IMR-90 (cell line): Measurements from ENCODE around the gene FRS3. TPM values are rescaled to one million over a fixed set of nuclear protein-coding genes. Genes with fewer than 3 reads are reported as not detected.

Source experiments
- ATAC-seq: fragments of 200-7000 bp; cut with Tn5 transposase; 2 replicates; pipeline ENCODE4 v1.9.1; 2020; ENCODE audit warnings: low read depth, mild to moderate bottlenecking, moderate library complexity
- BruUV-seq: library from RNA; stranded (reverse); fragments of 400-500 nt; replicated peaks from 2 replicates; lab custom pipeline; 2021; lab: Mats Ljungman, UMichigan
- CTCF ChIA-PET: fragments of 300-600 bp; formaldehyde crosslinking; extraction: SDS; loops from one replicate; lab custom pipeline; 2021; ENCODE audit warnings: antibody characterized with exemption; lab: Yijun Ruan, JAX
- POLR2A ChIA-PET: fragments of 300-600 bp; sonication (Branson Sonifier 250); formaldehyde crosslinking; loops from one replicate; lab custom pipeline; 2022; ENCODE audit warnings: antibody characterized with exemption; ENCODE audit not compliant: unreplicated experiment; lab: Charles Lee
- DNase-seq: peaks from one replicate; pipeline ENCODE4 v3.0.0; 2013
- H2AFZ ChIP-seq: replicated peaks from 2 replicates; pipeline ENCODE3; 2013; ENCODE audit warnings: low read length, mild to moderate bottlenecking; ENCODE audit not compliant: poor library complexity
- H2AK5ac ChIP-seq: 2 replicates; pipeline ENCODE4 v1.6.1; 2013; ENCODE audit warnings: low read depth, low read length, inconsistent platforms
- H2AK9ac ChIP-seq: replicated peaks from 2 replicates; pipeline ENCODE3; 2013; ENCODE audit warnings: mild to moderate bottlenecking, low read depth, low read length, moderate library complexity; ENCODE audit not compliant: poor library complexity
- H2BK120ac ChIP-seq: 2 replicates; pipeline ENCODE4 v1.6.1; 2013; ENCODE audit warnings: low read depth, low read length, inconsistent platforms
- H2BK15ac ChIP-seq: 3 replicates; pipeline ENCODE4 v1.6.1; 2013; ENCODE audit warnings: low read depth, low read length, inconsistent platforms
- H2BK20ac ChIP-seq: 2 replicates; pipeline ENCODE4 v1.6.1; 2013; ENCODE audit warnings: low read depth, mild to moderate bottlenecking, inconsistent platforms, low read length, moderate library complexity
- H2BK5ac ChIP-seq: 2 replicates; pipeline ENCODE4 v1.6.1; 2013; ENCODE audit warnings: mild to moderate bottlenecking, low read depth, low read length, inconsistent platforms; ENCODE audit not compliant: poor library complexity, severe bottlenecking
- H3K14ac ChIP-seq: replicated peaks from 2 replicates; pipeline ENCODE4 v1.6.1; 2013; ENCODE audit warnings: low read depth, low read length, inconsistent platforms
- H3K18ac ChIP-seq: 2 replicates; pipeline ENCODE4 v1.6.1; 2013; ENCODE audit warnings: low read depth, low read length, control low read depth
- H3K23ac ChIP-seq: 2 replicates; pipeline ENCODE4 v1.6.1; 2013; ENCODE audit warnings: low read depth, low read length, inconsistent platforms
- H3K27ac ChIP-seq: 2 replicates; pipeline ENCODE4 v1.5.1; 2013; ENCODE audit warnings: mild to moderate bottlenecking, control low read depth, low read length; ENCODE audit not compliant: insufficient read depth
- H3K27me3 ChIP-seq: 2 replicates; pipeline ENCODE4 v1.6.1; 2013; ENCODE audit warnings: low read length; ENCODE audit not compliant: control insufficient read depth, insufficient read depth
- H3K36me3 ChIP-seq: 2 replicates; pipeline ENCODE4 v1.6.1; 2013; ENCODE audit warnings: low read length, mixed read lengths; ENCODE audit not compliant: control insufficient read depth, insufficient read depth
- H3K4ac ChIP-seq: 2 replicates; pipeline ENCODE4 v1.6.1; 2013; ENCODE audit warnings: low read depth, low read length, inconsistent platforms
- H3K4me1 ChIP-seq: 2 replicates; pipeline ENCODE4 v1.6.1; 2013; ENCODE audit warnings: low read length, mixed read lengths; ENCODE audit not compliant: control insufficient read depth, insufficient read depth
- H3K4me2 ChIP-seq: 2 replicates; pipeline ENCODE4 v1.6.1; 2013; ENCODE audit warnings: low read depth, mild to moderate bottlenecking, control low read depth, low read length, moderate library complexity
- H3K4me3 ChIP-seq: 2 replicates; pipeline ENCODE4 v1.5.1; 2013; ENCODE audit warnings: low read depth, mild to moderate bottlenecking, control low read depth, low read length, moderate library complexity; ENCODE audit not compliant: insufficient read depth
- H3K56ac ChIP-seq: 2 replicates; pipeline ENCODE4 v1.6.1; 2013; ENCODE audit warnings: low read length, inconsistent platforms; ENCODE audit not compliant: insufficient read depth; ENCODE audit errors: extremely low read depth
- H3K79me1 ChIP-seq, 2 experiments: 2 replicates each; pipeline ENCODE4 v1.6.1; 2013; ENCODE audit warnings: low read length in 2 of 2, inconsistent platforms in 1 of 2, low read depth in 1 of 2
- H3K9ac ChIP-seq: 2 replicates; pipeline ENCODE4 v1.6.1; 2013; ENCODE audit warnings: low read depth, low read length, control low read depth
- H3K9me1 ChIP-seq: 2 replicates; pipeline ENCODE4 v1.6.1; 2013; ENCODE audit warnings: low read length, inconsistent platforms; ENCODE audit not compliant: insufficient read depth
- H3K9me3 ChIP-seq: 2 replicates; pipeline ENCODE4 v1.6.1; 2013; ENCODE audit warnings: low read length; ENCODE audit not compliant: control insufficient read depth, insufficient read depth
- H4K20me1 ChIP-seq: 2 replicates; pipeline ENCODE4 v1.6.1; 2013; ENCODE audit warnings: low read length, inconsistent platforms; ENCODE audit not compliant: insufficient read depth
- H4K5ac ChIP-seq: 2 replicates; pipeline ENCODE4 v1.6.1; 2013; ENCODE audit warnings: mild to moderate bottlenecking, low read depth, low read length, control low read depth
- H4K8ac ChIP-seq, 2 experiments: 2 replicates each; pipeline ENCODE4 v1.6.1; 2013; ENCODE audit warnings: low read depth in 2 of 2, low read length in 2 of 2, control low read depth in 1 of 2, inconsistent platforms in 1 of 2
- H4K91ac ChIP-seq: 2 replicates; pipeline ENCODE4 v1.6.1; 2013; ENCODE audit warnings: low read depth, low read length, inconsistent platforms; ENCODE audit not compliant: insufficient read depth
- BHLHE40 ChIP-seq: fragments of 150-350 bp; IDR thresholded peaks from 2 replicates; pipeline ENCODE4 v1.6.1; 2016; ENCODE audit warnings: mild to moderate bottlenecking, low read depth, low read length
- CEBPB ChIP-seq: IDR thresholded peaks from 2 replicates; pipeline ENCODE4 v1.6.1; 2012; ENCODE audit warnings: low read depth, low read length, improper control_type of control experiment
- CHD1 ChIP-seq: IDR thresholded peaks from 2 replicates; pipeline ENCODE4 v1.6.1; 2012; ENCODE audit warnings: low read depth, low read length, improper control_type of control experiment
- CTCF ChIP-seq: conservative IDR thresholded peaks from 2 replicates; pipeline ENCODE4 v1.5.1; 2012; ENCODE audit warnings: mild to moderate bottlenecking, low read depth, low read length, improper control_type of control experiment
- ELK1 ChIP-seq: fragments of 150-350 bp; IDR thresholded peaks from 2 replicates; pipeline ENCODE4 v1.6.1; 2016; ENCODE audit warnings: low read depth, mild to moderate bottlenecking, low read length, moderate library complexity, borderline replicate concordance
- FOS ChIP-seq: fragments of 150-350 bp; IDR thresholded peaks from 2 replicates; pipeline ENCODE4 v1.6.1; 2016; ENCODE audit warnings: low read depth, low read length
- MAFK ChIP-seq: IDR thresholded peaks from 2 replicates; pipeline ENCODE4 v1.6.1; 2012; ENCODE audit warnings: low read depth, low read length, improper control_type of control experiment
- MAZ ChIP-seq: IDR thresholded peaks from 2 replicates; pipeline ENCODE4 v1.6.1; 2012; ENCODE audit warnings: low read depth, mild to moderate bottlenecking, low read length, improper control_type of control experiment, moderate library complexity, borderline replicate concordance
- MXI1 ChIP-seq: IDR thresholded peaks from 2 replicates; pipeline ENCODE4 v1.6.1; 2012; ENCODE audit warnings: low read depth, mild to moderate bottlenecking, low read length, moderate library complexity, borderline replicate concordance
- POLR2A ChIP-seq: IDR thresholded peaks from 2 replicates; pipeline ENCODE4 v1.6.1; 2012; ENCODE audit warnings: mild to moderate bottlenecking, low read depth, low read length
- RAD21 ChIP-seq: IDR thresholded peaks from 2 replicates; pipeline ENCODE4 v1.6.1; 2012; ENCODE audit warnings: low read length, improper control_type of control experiment
- RCOR1 ChIP-seq: IDR thresholded peaks from 2 replicates; pipeline ENCODE4 v1.6.1; 2012; ENCODE audit warnings: mild to moderate bottlenecking, low read length, improper control_type of control experiment; ENCODE audit not compliant: insufficient replicate concordance
- RFX5 ChIP-seq: IDR thresholded peaks from 2 replicates; pipeline ENCODE4 v1.8.0; 2012; ENCODE audit warnings: low read depth, mild to moderate bottlenecking, low read length, moderate library complexity
- SMC3 ChIP-seq: fragments of 150-350 bp; IDR thresholded peaks from 2 replicates; pipeline ENCODE4 v1.6.1; 2016; ENCODE audit warnings: low read depth, mild to moderate bottlenecking, antibody characterized with exemption, low read length, moderate library complexity
- WGBS, 2 experiments: methylation state at CpG; one replicate each; pipeline versions ENCODE4 v1.1.5 to v1.1.7; 2013; ENCODE audit warnings: missing lambda C conversion rate in 2 of 2; ENCODE audit not compliant: insufficient read length in 1 of 2; ENCODE audit errors: extremely low coverage in 2 of 2; 5-methylcytosine and 5-hydroxymethylcytosine counted together
- dilution Hi-C: fragments of 300-500 bp; cut with HindIII; formaldehyde crosslinking; loops from one replicate; pipeline ENCODE4 v1.14.3; 2018; ENCODE audit warnings: low sequenced_read_pairs; ENCODE audit not compliant: unreplicated experiment
- in situ Hi-C: fragments of 300-500 bp; cut with MboI; formaldehyde crosslinking; loops from 3 replicates; pipeline ENCODE4 v1.14.3; 2019; ENCODE audit warnings: low sequenced_read_pairs, inconsistent platforms, mixed read lengths
- intact Hi-C: fragments of 100-400 bp; cut with micrococcal nuclease; formaldehyde crosslinking; loops from 2 replicates; pipeline ENCODE4 v1.10.0; 2022
- polyA plus RNA-seq, 3 experiments: library from polyadenylated mRNA; depleted of rRNA; stranded (reverse); fragments of >200 nt; gene quantifications; 2 replicates each; pipeline ENCODE4 v1.2.3, GENCODE V29; 2012; ENCODE audit warnings: low replicate concordance in 1 of 3
- total RNA-seq: library from RNA; depleted of rRNA; stranded (reverse); fragments of >200 nt; gene quantifications from 2 replicates; pipeline ENCODE4 v1.2.3, GENCODE V29; 2012

The FRS3 gene
- total and polyA plus RNA-seq, 2 of the 4 experiments (the other 2 are of a cell fraction), result 0.54 to 3.8 TPM

GRCh38 chr6:41813469-41813868 is 33.8 kb upstream of the FRS3 start:
- intact Hi-C loops, result no loop called here
- BruUV-seq, result no TSS peak
- ATAC-seq, result no peak

More at GRCh38 chr6:41813469-41813868, 33.8 kb upstream of the FRS3 start:
- no peak overlapping the region for H4K5ac ChIP-seq
- H3K18ac ChIP-seq, result no peak overlapping the region
- in situ Hi-C loops, result no loop called here
- H4K8ac ChIP-seq, result no peak overlapping the region
- no peak overlapping the region for H2AFZ ChIP-seq
- no peak overlapping the region for H2BK20ac ChIP-seq
- no peak overlapping the region for H2BK120ac ChIP-seq
- no peak overlapping the region for H4K91ac ChIP-seq
- dilution Hi-C loops, result no loop called here
- H3K27ac ChIP-seq, result no peak overlapping the region
- H3K23ac ChIP-seq, result no peak overlapping the region
- DNase-seq, result no peak
- H3K9ac ChIP-seq, result no peak overlapping the region
- H3K9me1 ChIP-seq, result no peaks in the 10 kb centered on the region
- TF ChIP-seq BHLHE40, result no peak
- TF ChIP-seq CTCF, result no peak
- no peak; the same call in 1 of the 2 replicates for TF ChIP-seq MAFK
- no peak for TF ChIP-seq MXI1
- no peak for TF ChIP-seq RCOR1
- no peak for TF ChIP-seq CHD1
- no peak for TF ChIP-seq ELK1
- TF ChIP-seq MAZ, result no peak
- no peak for TF ChIP-seq FOS
- TF ChIP-seq RAD21, result no peak
- no peak for TF ChIP-seq POLR2A
- no peak for TF ChIP-seq SMC3
- TF ChIP-seq CEBPB, result no peak
- no peak for TF ChIP-seq RFX5
- no peaks in the 10 kb centered on the region for H3K27me3 ChIP-seq
- no peaks in the 10 kb centered on the region for H4K20me1 ChIP-seq
- H2BK15ac ChIP-seq, result no peak overlapping the region
- no peak overlapping the region for H3K4me2 ChIP-seq
- H3K36me3 ChIP-seq, result no peaks in the 10 kb centered on the region
- H3K79me1 ChIP-seq, result no peaks in the 10 kb centered on the region
- no peak overlapping the region for H3K4ac ChIP-seq
- H3K9me3 ChIP-seq, result no peaks in the 10 kb centered on the region
- no peak overlapping the region for H3K56ac ChIP-seq
- ChIA-PET POLR2A (no interaction called here), CTCF (no interaction called here)
- H2AK5ac ChIP-seq, result no peak overlapping the region
- H2BK5ac ChIP-seq, result no peak overlapping the region
- H3K4me1 ChIP-seq, result no peaks in the 10 kb centered on the region
- H3K4me3 ChIP-seq, result no peak overlapping the region
- H2AK9ac ChIP-seq, result no peak overlapping the region
- WGBS, 2 experiments, result no CpG with 5 or more reads among the region's 2 CpGs
- no peak overlapping the region for H3K14ac ChIP-seq
